ENCODE data around the gene NOL12.

The NOL12 gene

GRCh38 chr22:37697538-37697835 is 11.3 kb downstream of the NOL12 start:
- Histone ChIP-seq H3K27ac (replicated peaks) (no peak overlapping the region), H3K4me3 (replicated peaks; ENCODE audit: insufficient read depth, low read length) (no peak overlapping the region), H3K27me3 (ENCODE audit: insufficient read depth, poor library complexity, severe bottlenecking) (no peaks in the 10 kb centered on the region)
- TF ChIP-seq POLR2AphosphoS5 (IDR thresholded peaks at IDR 0.05; ENCODE audit: low read depth) (no peak), CTCF (IDR thresholded peaks at IDR 0.05; ENCODE audit: insufficient read depth, low read length) (no peak), GABPA (IDR thresholded peaks at IDR 0.05; ENCODE audit: low read depth) (no peak), SPI1 (IDR thresholded peaks at IDR 0.05; ENCODE audit: borderline replicate concordance, low read depth) (no peak)
- TF ChIP-seq, protein P1, sequence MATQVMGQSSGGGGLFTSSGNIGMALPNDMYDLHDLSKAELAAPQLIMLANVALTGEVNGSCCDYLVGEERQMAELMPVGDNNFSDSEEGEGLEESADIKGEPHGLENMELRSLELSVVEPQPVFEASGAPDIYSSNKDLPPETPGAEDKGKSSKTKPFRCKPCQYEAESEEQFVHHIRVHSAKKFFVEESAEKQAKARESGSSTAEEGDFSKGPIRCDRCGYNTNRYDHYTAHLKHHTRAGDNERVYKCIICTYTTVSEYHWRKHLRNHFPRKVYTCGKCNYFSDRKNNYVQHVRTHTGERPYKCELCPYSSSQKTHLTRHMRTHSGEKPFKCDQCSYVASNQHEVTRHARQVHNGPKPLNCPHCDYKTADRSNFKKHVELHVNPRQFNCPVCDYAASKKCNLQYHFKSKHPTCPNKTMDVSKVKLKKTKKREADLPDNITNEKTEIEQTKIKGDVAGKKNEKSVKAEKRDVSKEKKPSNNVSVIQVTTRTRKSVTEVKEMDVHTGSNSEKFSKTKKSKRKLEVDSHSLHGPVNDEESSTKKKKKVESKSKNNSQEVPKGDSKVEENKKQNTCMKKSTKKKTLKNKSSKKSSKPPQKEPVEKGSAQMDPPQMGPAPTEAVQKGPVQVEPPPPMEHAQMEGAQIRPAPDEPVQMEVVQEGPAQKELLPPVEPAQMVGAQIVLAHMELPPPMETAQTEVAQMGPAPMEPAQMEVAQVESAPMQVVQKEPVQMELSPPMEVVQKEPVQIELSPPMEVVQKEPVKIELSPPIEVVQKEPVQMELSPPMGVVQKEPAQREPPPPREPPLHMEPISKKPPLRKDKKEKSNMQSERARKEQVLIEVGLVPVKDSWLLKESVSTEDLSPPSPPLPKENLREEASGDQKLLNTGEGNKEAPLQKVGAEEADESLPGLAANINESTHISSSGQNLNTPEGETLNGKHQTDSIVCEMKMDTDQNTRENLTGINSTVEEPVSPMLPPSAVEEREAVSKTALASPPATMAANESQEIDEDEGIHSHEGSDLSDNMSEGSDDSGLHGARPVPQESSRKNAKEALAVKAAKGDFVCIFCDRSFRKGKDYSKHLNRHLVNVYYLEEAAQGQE (IDR thresholded peaks at IDR 0.05; ENCODE audit: insufficient replicate concordance, low read depth), result no peak
- no peak for DNase-seq (ENCODE audit: low read depth in 1 of 2, low spot score in 1 of 2)

DNA sequence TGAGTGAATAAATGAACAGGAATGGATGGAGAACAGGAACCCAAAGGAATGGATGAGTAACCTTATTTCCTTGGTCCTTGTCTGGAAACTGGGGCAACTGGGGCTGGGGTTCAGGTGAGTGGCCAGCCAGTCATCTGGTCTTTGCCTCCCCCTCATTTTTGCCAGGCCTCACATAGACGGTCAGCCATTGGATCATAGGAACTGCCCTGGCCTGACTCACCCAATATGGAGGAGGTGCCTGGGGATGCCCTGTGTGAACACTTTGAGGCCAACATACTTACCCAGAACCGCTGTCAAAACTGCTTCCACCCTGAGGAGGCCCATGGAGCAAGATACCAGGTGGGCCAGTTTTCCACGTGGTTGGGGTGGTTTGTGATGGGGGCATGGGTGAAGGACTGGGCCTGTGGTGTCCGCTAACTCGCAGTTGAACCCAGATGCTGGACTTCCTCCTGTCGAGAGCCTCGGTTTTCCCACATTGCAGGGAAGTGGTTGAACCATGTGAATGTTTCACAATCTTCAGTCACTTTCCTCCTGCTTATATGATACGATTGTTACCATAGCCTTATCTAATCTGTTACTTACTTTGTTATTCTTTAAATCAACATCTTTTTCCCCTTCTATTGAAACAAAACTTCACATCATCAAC is 15.1 kb downstream of the NOL12 start:
- H3K4me3 ChIP-seq (replicated peaks; ENCODE audit: insufficient read depth, low read length), result no peak overlapping the region
- no peaks in the 10 kb centered on the region for H3K27me3 ChIP-seq (ENCODE audit: insufficient read depth, poor library complexity, severe bottlenecking)
- DNase-seq (ENCODE audit: low read depth in 1 of 2, low spot score in 1 of 2), result peak; percentile 80 to 90
- peak overlapping the region; percentile 37 for H3K27ac ChIP-seq (replicated peaks)
- TF ChIP-seq SPI1 (IDR thresholded peaks at IDR 0.05; ENCODE audit: borderline replicate concordance, low read depth) (peak; percentile 93), CTCF (IDR thresholded peaks at IDR 0.05; ENCODE audit: insufficient read depth, low read length) (no peak), GABPA (IDR thresholded peaks at IDR 0.05; ENCODE audit: low read depth) (no peak), POLR2AphosphoS5 (IDR thresholded peaks at IDR 0.05; ENCODE audit: low read depth) (peak; percentile 70)
- TF ChIP-seq, protein P1 (IDR thresholded peaks at IDR 0.05; ENCODE audit: insufficient replicate concordance, low read depth), result peak; percentile 39

- H3K27me3 ChIP-seq (ENCODE audit: insufficient read depth, poor library complexity, severe bottlenecking), result no peaks in the 10 kb centered on the region
- TF ChIP-seq GABPA (IDR thresholded peaks at IDR 0.05; ENCODE audit: low read depth), result no peak
- DNase-seq (ENCODE audit: low read depth in 1 of 2, low spot score in 1 of 2), result no peak
These were observed 17.8 kb downstream of the NOL12 start for GRCh38 chr22:37703906-37704305.

DNA sequence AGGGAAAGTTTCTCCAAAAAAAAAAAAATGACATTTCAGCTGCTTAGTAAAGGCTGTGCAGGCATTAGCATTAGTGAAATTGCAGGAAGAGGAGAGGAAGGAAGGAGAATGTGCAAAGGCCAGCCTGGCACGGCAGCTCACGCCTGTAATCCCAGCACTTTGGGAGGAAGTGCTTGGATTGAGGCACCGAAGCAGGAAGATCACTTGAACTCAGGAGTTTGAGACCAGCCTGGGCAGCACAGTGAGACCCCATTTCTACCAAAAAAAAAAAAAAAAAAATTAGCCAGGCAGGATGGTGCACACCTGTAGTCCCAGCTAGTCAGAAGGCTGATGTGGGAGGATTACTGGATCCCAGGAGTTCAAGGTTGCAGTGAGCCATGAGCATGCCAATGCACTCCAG is 18.5 kb downstream of the NOL12 start:
- Histone ChIP-seq H3K27ac (replicated peaks) (no peak overlapping the region), H3K4me3 (replicated peaks; ENCODE audit: insufficient read depth, low read length) (no peak overlapping the region), H3K27me3 (ENCODE audit: insufficient read depth, poor library complexity, severe bottlenecking) (no peaks in the 10 kb centered on the region)
- no peak for DNase-seq (ENCODE audit: low read depth in 1 of 2, low spot score in 1 of 2)
- TF ChIP-seq CTCF (IDR thresholded peaks at IDR 0.05; ENCODE audit: insufficient read depth, low read length), result no peak
- TF ChIP-seq POLR2AphosphoS5 (IDR thresholded peaks at IDR 0.05; ENCODE audit: low read depth), result no peak
- TF ChIP-seq, protein P1 (IDR thresholded peaks at IDR 0.05; ENCODE audit: insufficient replicate concordance, low read depth), result no peak
- no peak for TF ChIP-seq GABPA (IDR thresholded peaks at IDR 0.05; ENCODE audit: low read depth)
- TF ChIP-seq SPI1 (IDR thresholded peaks at IDR 0.05; ENCODE audit: borderline replicate concordance, low read depth), result no peak

More at GRCh38 chr22:37703906-37704305, 17.8 kb downstream of the NOL12 start:
- Histone ChIP-seq H3K4me3 (replicated peaks; ENCODE audit: insufficient read depth, low read length) (no peak overlapping the region), H3K27ac (replicated peaks) (no peak overlapping the region)
